B cell (primary cell): ENCODE measurements around the gene TMEM126A. TPM values are rescaled to one million over a fixed set of nuclear protein-coding genes. Genes with fewer than 3 reads are reported as not detected.

Experiments
- ATAC-seq: fragments of 200-7000 bp; cut with Tn5 transposase; one replicate; pipeline ENCODE4 v1.10.0; 2021; ENCODE audit warnings: low read depth, mild to moderate bottlenecking, moderate number of reproducible peaks, moderate library complexity
- CTCF ChIA-PET: fragments of 350-600 bp; sonication (Branson Sonifier 250); formaldehyde crosslinking; loops from one replicate; lab custom pipeline; 2021; ENCODE audit warnings: antibody characterized with exemption, inconsistent platforms; lab: Charles Lee
- POLR2A ChIA-PET: fragments of 350-600 bp; sonication (Branson Sonifier 250); formaldehyde crosslinking; loops from one replicate; lab custom pipeline; 2021; ENCODE audit warnings: antibody characterized with exemption; lab: Charles Lee
- DNase-seq: peaks from one replicate; pipeline ENCODE4 v3.0.0; 2013
- H2AFZ ChIP-seq: 2 replicates; pipeline ENCODE4 v1.6.1; 2012; ENCODE audit warnings: mild to moderate bottlenecking, low read depth, low read length; ENCODE audit not compliant: insufficient read depth, poor library complexity, severe bottlenecking
- H3K27ac ChIP-seq, 2 donors: 1 replicate in 1 of 2; 2 replicates in 1 of 2; pipeline ENCODE4 v1.5.1; 2012 to 2013; ENCODE audit warnings: low read length in 2 of 2, mild to moderate bottlenecking in 2 of 2, moderate library complexity in 1 of 2
- H3K27me3 ChIP-seq, 4 experiments: fragments of 200-600 bp in 1 of 4; sonication (generic) in 1 of 4; replicated peaks in 1 of 4; 1 replicate in 2 of 4; 2 replicates in 2 of 4; pipeline versions ENCODE4 v1.6.1 to v1.7.0; 2013 to 2016; ENCODE audit warnings: low read length in 3 of 4, mild to moderate bottlenecking in 2 of 4, mixed read lengths in 1 of 4, moderate library complexity in 1 of 4; ENCODE audit not compliant: insufficient read depth in 4 of 4, control insufficient read depth in 3 of 4; ENCODE audit errors: control extremely low read depth in 1 of 4
- H3K36me3 ChIP-seq, 2 experiments: replicated peaks in 1 of 2; 1 replicate in 1 of 2; 2 replicates in 1 of 2; pipeline versions ENCODE4 v1.6.1 to v1.7.1; 2013; ENCODE audit warnings: low read length in 1 of 2; ENCODE audit not compliant: insufficient read depth in 2 of 2, control insufficient read depth in 1 of 2; ENCODE audit errors: control extremely low read depth in 1 of 2, extremely low read depth in 1 of 2
- H3K4me1 ChIP-seq, 2 donors: fragments of 200-600 bp in 1 of 2; sonication (generic) in 1 of 2; 1 replicate in 1 of 2; 2 replicates in 1 of 2; pipeline versions ENCODE4 v1.5.1 to v1.6.1; 2013 to 2017; ENCODE audit warnings: low read length in 2 of 2; ENCODE audit not compliant: control insufficient read depth in 2 of 2, insufficient read depth in 2 of 2
- H3K4me2 ChIP-seq: replicated peaks from 2 replicates; pipeline ENCODE3; 2012; ENCODE audit warnings: mild to moderate bottlenecking, low read depth, low read length; ENCODE audit not compliant: poor library complexity, severe bottlenecking
- H3K4me3 ChIP-seq, 5 experiments: fragments of 200-600 bp in 1 of 5; sonication (generic) in 1 of 5; 1 replicate in 3 of 5; 2 replicates in 2 of 5; pipeline versions ENCODE4 v1.5.1 to v1.7.0; 2011 to 2016; ENCODE audit warnings: low read length in 4 of 5, mild to moderate bottlenecking in 4 of 5, low read depth in 2 of 5, control low read depth in 1 of 5, moderate library complexity in 1 of 5; ENCODE audit not compliant: insufficient read depth in 1 of 5; ENCODE audit errors: control extremely low read depth in 1 of 5, extremely low read depth in 1 of 5
- H3K79me2 ChIP-seq: fragments of 200-600 bp; sonication (generic); one replicate; pipeline ENCODE4 v1.6.0; 2016; ENCODE audit warnings: low read length; ENCODE audit not compliant: control insufficient read depth, insufficient read depth
- H3K9ac ChIP-seq: fragments of 200-600 bp; sonication (generic); 2 replicates; pipeline ENCODE4 v1.6.1; 2017; ENCODE audit warnings: mild to moderate bottlenecking, low read length, moderate library complexity
- H3K9me3 ChIP-seq, 3 donors: one replicate each; pipeline versions ENCODE4 v1.6.1 to v1.7.1; 2013; ENCODE audit warnings: low read length in 2 of 3; ENCODE audit not compliant: control insufficient read depth in 2 of 3, insufficient read depth in 1 of 3; ENCODE audit errors: control extremely low read depth in 1 of 3
- H4K20me1 ChIP-seq: 2 replicates; pipeline ENCODE4 v1.6.0; 2012; ENCODE audit warnings: mild to moderate bottlenecking, low read length; ENCODE audit not compliant: insufficient read depth, control insufficient read depth, poor library complexity, severe bottlenecking
- H3K27ac Mint-ChIP-seq: one replicate; pipeline ENCODE4 v1.8.0; 2021; ENCODE audit warnings: mixed read lengths
- H3K27me3 Mint-ChIP-seq: one replicate; pipeline ENCODE4 v1.8.0; 2021; ENCODE audit warnings: mixed read lengths
- H3K4me1 Mint-ChIP-seq: one replicate; pipeline ENCODE4 v1.8.0; 2021; ENCODE audit warnings: mixed read lengths
- H3K4me3 Mint-ChIP-seq: one replicate; pipeline ENCODE4 v1.8.0; 2021; ENCODE audit warnings: mixed read lengths
- H3K9me3 Mint-ChIP-seq: one replicate; pipeline ENCODE4 v1.8.0; 2022; ENCODE audit warnings: mixed read lengths; ENCODE audit not compliant: insufficient read depth
- CTCF ChIP-seq: fragments of 200-600 bp; IDR thresholded peaks from one replicate; pipeline ENCODE4 v1.8.0; 2022; ENCODE audit warnings: antibody characterized with exemption, mild to moderate bottlenecking
- EZH2 ChIP-seq: IDR thresholded peaks from 2 replicates; pipeline ENCODE4 v1.6.1; 2012; ENCODE audit warnings: borderline replicate concordance, low read depth, mild to moderate bottlenecking, moderate library complexity, low read length; ENCODE audit not compliant: insufficient read depth, poor library complexity, severe bottlenecking
- WGBS: methylation state at CpG from one replicate; pipeline ENCODE4 v1.1.5; 2013; ENCODE audit warnings: missing lambda C conversion rate; ENCODE audit not compliant: insufficient coverage; 5-methylcytosine and 5-hydroxymethylcytosine counted together
- intact Hi-C: fragments of 100-400 bp; cut with micrococcal nuclease; formaldehyde crosslinking; loops from one replicate; pipeline ENCODE4 v1.10.0; 2022
- polyA plus RNA-seq: library from polyadenylated mRNA; depleted of rRNA; stranded (reverse); fragments of >200 nt; gene quantifications from 2 replicates; pipeline ENCODE4 v1.2.3, GENCODE V29; 2012
- total RNA-seq, 2 donors: library from RNA; stranded (reverse); fragments of 120-200 nt in 1 of 2; gene quantifications; 1 replicate in 1 of 2; 2 replicates in 1 of 2; pipeline versions ENCODE4 v1.2.3 to v1.2.4, GENCODE V29; 2013 to 2022

The TMEM126A gene
- total and polyA plus RNA-seq, 2 donors (not counting 1 experiment from before 2014, with no cell fraction given), result 15.8 to 19.1 TPM

- H3K4me2 ChIP-seq, result no peak overlapping the region
- peaks cover 3% of the 10 kb centered on the region for H3K79me2 ChIP-seq
- H3K9ac ChIP-seq, result no peak overlapping the region
- H4K20me1 ChIP-seq, result no peaks in the 10 kb centered on the region
- H3K27ac ChIP-seq, result no peak overlapping the region
- WGBS, result 94% methylated on average over 15 of the region's 15 CpGs
- intact Hi-C loops, result no loop called here
- H3K4me1 Mint-ChIP-seq, result peaks cover 17% of the 10 kb centered on the region
- POLR2A ChIA-PET, result no interaction called here
- H3K4me3 ChIP-seq, result no peak overlapping the region
- CTCF ChIA-PET, result no interaction called here
- no peak overlapping the region for H3K27ac Mint-ChIP-seq
- H3K27me3 ChIP-seq, result peaks cover 0 to 9% (median 0%) of the 10 kb centered on the region in 4 experiments
- TF ChIP-seq CTCF (no peak), EZH2 (no peak)
- H3K36me3 ChIP-seq, result no peaks in the 10 kb centered on the region
- H2AFZ ChIP-seq, result no peak overlapping the region
- H3K27me3 Mint-ChIP-seq, result peaks cover 5% of the 10 kb centered on the region
- no peak overlapping the region for H3K4me3 Mint-ChIP-seq
- ATAC-seq (no peak), DNase-seq (no peak)
- peaks cover 0 to 4% of the 10 kb centered on the region in 2 donors for H3K4me1 ChIP-seq
- H3K9me3 ChIP-seq, result no peaks in the 10 kb centered on the region
- no peaks in the 10 kb centered on the region for H3K9me3 Mint-ChIP-seq
These were observed 37.5 kb downstream of the TMEM126A start for GRCh38 chr11:85685125-85685819.

GRCh38 chr11:85685820-85686459 lies 38.2 kb downstream of the TMEM126A start, which contains the start of gene CCDC89:
CCDC89 (minus strand) TSS chr11:85686195; CDS start chr11:85686130, 65 bp downstream.
- H3K27ac Mint-ChIP-seq, result no peak within 1 kb of the TSS
- Histone ChIP-seq H3K4me1 (peaks cover 0 to 4% of the 10 kb centered on the region in 2 donors), H3K36me3 (no peaks in the 10 kb centered on the region), H4K20me1 (no peaks in the 10 kb centered on the region), H3K9ac (no peak within 1 kb of the TSS), H3K4me3 (no peak within 1 kb of the TSS), H3K27me3 (peaks cover 0 to 4% (median 0%) of the 10 kb centered on the region in 4 experiments), H2AFZ (no peak within 1 kb of the TSS), H3K9me3 (no peaks in the 10 kb centered on the region), H3K4me2 (no peak within 1 kb of the TSS), H3K79me2 (peaks cover 3% of the 10 kb centered on the region), H3K27ac (no peak within 1 kb of the TSS)
- no peak for DNase-seq
- H3K27me3 Mint-ChIP-seq, result peaks cover 3% of the 10 kb centered on the region
- 95% methylated on average over 10 of the region's 13 CpGs for WGBS
- H3K4me3 Mint-ChIP-seq, result no peak within 1 kb of the TSS
- intact Hi-C loops, result no loop called here
- ATAC-seq, result no peak
- CTCF ChIA-PET, result interaction anchor here (0.9 kb wide), 1 partner anchor 11 kb away, joined by 3 read pairs; no protein-coding TSS in a partner anchor
- H3K4me1 Mint-ChIP-seq, result peaks cover 17% of the 10 kb centered on the region
- H3K9me3 Mint-ChIP-seq, result no peaks in the 10 kb centered on the region
- no peak for TF ChIP-seq CTCF
- TF ChIP-seq EZH2, result no peak
- POLR2A ChIA-PET, result no interaction called here
